HFF-Myc (cell line): ENCODE data around the gene LIMS2.

Source experiments
- DNase-seq: peaks from one replicate; pipeline ENCODE4 v3.0.0-alpha.2; 2011; ENCODE audit warnings: low read depth; ENCODE audit errors: extremely low read depth
- H3K4me3 ChIP-seq: replicated peaks from 2 replicates; pipeline ENCODE4 v1.5.1; 2011; ENCODE audit warnings: low read depth, mild to moderate bottlenecking, control low read depth, low read length
- TF ChIP-seq, protein P1 (sequence below): IDR thresholded peaks from 2 replicates; pipeline ENCODE4 v1.5.1; 2012; ENCODE audit warnings: mild to moderate bottlenecking, low read depth, low read length, control low read depth; ENCODE audit errors: missing control alignments

The LIMS2 gene

DNA sequence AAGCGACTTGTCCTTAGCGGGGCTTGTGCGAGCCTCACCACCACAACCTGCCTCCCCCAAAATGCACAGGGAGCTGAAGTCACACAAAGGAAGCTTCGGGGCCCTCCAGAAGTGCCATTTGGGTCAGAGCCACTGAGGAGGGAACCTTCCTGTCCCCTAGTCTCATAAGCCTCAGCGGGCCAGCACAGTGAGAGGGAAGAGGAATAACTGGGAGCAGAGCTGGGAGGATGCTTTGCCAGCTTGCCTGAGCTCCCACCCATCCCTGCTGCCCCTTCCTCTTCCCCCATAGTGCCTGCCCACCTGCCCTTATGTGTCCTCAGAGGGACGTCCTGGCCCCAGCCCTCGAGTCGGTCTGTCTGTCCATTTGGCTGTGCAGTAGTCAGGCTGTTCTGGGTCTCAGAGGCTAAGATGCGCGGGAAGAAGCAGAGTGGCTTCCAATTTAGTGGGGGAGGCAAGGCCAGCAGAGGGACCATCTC, 81.2 kb downstream of the LIMS2 start:
- H3K4me3 ChIP-seq: no peak overlapping the region
- DNase-seq: no peak
- TF ChIP-seq, protein P1, sequence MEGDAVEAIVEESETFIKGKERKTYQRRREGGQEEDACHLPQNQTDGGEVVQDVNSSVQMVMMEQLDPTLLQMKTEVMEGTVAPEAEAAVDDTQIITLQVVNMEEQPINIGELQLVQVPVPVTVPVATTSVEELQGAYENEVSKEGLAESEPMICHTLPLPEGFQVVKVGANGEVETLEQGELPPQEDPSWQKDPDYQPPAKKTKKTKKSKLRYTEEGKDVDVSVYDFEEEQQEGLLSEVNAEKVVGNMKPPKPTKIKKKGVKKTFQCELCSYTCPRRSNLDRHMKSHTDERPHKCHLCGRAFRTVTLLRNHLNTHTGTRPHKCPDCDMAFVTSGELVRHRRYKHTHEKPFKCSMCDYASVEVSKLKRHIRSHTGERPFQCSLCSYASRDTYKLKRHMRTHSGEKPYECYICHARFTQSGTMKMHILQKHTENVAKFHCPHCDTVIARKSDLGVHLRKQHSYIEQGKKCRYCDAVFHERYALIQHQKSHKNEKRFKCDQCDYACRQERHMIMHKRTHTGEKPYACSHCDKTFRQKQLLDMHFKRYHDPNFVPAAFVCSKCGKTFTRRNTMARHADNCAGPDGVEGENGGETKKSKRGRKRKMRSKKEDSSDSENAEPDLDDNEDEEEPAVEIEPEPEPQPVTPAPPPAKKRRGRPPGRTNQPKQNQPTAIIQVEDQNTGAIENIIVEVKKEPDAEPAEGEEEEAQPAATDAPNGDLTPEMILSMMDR: no peak

DNA sequence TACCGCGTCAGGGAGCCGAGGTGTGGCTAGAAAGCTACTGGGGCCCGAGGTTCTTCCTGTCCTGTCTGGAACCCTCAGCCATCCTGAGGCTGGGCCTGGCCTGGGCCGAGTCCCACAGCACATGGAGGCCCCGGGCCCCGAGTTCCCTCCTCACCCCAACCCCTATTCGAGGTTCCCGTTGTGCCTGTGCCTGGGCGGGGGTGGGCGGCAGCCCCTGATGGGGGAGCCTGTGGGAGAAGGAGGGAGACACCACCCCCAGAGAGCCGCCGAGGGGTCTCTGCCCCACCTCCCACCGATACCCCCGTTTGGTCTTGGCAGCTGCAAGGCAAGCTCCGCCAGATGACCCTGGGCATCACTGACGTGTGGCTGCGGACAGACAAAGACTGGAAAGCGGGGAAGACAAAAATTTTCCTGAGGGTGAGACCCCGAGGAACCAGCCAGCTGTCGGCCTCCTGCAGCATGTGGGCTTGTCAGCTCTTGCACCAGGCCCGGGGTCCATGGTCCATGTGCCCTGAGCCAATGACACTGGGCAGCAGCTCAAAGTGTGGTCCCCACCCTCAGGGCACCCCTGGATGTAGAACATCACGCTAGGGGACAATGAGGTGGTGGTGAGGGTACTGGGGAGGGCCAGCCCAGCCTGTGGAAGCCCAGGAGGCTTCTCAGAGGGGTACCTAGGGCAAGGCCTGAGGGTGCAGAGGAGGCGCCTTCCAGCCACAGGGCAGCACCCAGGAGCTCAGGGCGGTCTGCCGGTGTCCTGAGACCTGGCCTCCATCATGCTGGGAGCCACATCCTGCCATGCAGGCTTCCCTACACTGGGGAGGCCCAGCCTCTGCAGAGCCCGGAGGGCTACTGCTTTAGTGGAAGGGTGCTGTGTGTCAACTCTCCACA, 81.9 kb downstream of the LIMS2 start:
- DNase-seq: no peak
- no peak overlapping the region for H3K4me3 ChIP-seq
- TF ChIP-seq, protein P1: no peak

DNA sequence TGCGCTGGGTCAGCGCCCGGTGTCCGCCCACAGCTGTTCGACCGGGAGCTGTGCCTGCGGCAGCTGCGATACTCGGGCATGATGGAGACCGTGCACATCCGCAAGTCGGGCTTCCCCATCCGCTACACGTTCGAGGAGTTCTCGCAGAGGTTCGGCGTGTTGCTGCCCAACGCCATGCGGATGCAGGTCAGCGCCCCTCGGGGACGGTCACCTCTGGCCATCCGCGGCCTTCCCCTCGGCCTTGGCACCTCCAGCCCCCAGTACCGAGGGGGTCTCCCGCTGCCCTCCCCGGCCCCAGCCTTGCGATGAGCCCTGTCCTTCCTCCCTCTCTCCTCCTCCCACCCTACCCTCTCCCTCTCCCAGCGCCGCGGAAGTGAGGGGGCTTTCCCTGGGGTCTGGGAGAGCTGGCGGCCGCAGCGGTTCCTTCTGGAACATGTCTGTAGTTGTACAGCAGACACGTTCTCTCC, 82.5 kb downstream of the LIMS2 start:
- DNase-seq: no peak
- TF ChIP-seq, protein P1: no peak
- no peak overlapping the region for H3K4me3 ChIP-seq

DNA sequence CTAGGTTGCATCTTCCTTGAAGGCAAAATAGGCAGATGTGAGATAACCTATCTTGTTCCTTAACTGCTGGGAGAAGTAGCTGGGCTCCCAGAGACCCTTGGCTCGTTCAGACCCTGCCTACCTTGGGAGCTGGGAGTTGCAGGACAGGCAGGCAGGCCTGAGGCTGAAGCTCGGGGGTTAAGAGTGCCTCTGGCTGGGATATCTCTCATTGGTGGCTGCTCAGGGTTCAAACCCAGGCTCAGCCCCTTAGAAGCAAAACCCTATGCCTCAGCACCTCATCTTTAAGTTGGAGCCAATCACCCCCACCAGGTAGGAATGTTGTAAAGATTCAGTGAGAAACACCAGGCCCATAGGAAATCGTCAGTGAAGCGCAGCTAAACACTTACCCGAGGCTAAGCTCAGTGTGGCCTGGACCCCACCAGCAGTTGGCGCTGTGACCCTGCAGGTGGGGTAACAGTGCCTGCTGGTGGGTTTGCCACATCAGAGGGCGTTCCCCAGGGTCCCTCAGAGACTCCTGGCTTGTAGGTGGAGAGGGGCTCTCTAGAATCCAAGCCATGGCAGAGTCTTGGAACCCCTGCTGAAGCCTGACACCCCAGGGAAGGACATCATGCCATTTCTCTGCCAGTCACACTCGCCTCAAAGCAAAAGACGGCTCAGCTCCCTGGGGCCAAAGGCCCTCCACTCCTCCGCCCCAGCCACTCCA, 84.0 kb downstream of the LIMS2 start:
- peak; percentile 24 for DNase-seq
- H3K4me3 ChIP-seq: no peak overlapping the region
- TF ChIP-seq, protein P1: peak; percentile 100

DNA sequence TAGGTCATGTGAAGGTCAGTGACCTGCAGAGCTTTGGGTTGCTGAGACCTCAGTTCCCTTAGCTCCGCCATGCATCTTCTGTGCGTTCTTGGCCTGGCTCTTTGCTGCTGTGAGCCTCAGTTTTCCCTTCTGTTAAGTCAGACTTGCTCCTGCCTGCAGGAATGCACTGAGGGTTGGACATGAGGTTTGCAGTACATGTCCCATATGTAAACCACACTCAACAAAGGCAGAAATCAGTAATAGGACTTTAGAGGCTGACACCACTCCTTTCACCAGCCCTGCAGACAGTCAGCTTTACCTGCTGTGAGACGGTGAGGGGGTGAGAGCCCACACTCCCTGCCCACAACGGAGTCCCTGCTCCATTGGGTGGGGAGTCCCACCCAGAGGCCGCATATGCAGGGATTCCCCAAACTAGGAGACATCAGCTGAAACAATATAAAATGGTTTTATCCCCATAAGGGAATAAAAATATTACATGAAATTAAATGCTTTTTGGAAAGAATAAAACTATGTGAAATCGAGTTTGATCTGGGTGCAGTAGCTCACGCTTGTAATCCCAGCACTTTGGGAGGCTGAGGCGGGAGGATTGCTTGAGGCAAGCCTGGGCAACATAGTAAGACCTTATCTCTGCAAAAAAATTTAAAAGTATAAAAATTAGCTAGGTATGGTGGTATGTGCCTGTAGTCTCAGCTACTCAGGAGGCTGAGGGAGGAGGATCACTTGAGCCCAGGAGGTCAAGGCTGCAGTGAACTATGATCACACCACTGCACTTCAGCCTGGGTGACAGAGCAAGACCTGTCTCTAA, 84.7 kb downstream of the LIMS2 start:
- TF ChIP-seq, protein P1: no peak
- no peak overlapping the region for H3K4me3 ChIP-seq
- DNase-seq: no peak

DNA sequence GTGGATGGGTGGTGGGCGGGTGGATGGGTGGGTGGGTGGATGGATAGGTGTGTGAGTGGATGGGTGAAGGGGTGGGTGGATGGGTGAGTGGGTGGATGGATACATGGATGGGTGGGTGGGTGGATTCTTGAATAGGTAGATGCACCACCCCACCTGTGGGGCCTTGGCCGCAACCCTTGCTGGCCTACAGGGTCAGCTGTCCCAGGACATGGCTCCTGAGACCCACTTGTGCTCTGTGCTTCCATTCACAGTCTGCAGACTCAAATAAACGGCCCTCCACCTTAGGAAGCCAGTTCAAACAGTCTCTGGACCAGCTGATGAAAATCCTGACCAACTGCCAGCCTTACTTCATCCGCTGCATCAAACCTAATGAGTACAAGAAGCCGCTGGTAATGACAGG, 85.5 kb downstream of the LIMS2 start:
- no peak for DNase-seq

More for the DNA sequence above, 85.5 kb downstream of the LIMS2 start:
- TF ChIP-seq, protein P1: no peak
- H3K4me3 ChIP-seq: no peak overlapping the region
